HG03196 (cell line): Measurements from ENCODE around the gene NUDT5.

Experiments
- ATAC-seq: cut with Tn5 transposase; IDR thresholded peaks from one replicate; pipeline ENCODE4 v1.9.1; 2021; ENCODE audit not compliant: unreplicated experiment

The NUDT5 gene

DNA sequence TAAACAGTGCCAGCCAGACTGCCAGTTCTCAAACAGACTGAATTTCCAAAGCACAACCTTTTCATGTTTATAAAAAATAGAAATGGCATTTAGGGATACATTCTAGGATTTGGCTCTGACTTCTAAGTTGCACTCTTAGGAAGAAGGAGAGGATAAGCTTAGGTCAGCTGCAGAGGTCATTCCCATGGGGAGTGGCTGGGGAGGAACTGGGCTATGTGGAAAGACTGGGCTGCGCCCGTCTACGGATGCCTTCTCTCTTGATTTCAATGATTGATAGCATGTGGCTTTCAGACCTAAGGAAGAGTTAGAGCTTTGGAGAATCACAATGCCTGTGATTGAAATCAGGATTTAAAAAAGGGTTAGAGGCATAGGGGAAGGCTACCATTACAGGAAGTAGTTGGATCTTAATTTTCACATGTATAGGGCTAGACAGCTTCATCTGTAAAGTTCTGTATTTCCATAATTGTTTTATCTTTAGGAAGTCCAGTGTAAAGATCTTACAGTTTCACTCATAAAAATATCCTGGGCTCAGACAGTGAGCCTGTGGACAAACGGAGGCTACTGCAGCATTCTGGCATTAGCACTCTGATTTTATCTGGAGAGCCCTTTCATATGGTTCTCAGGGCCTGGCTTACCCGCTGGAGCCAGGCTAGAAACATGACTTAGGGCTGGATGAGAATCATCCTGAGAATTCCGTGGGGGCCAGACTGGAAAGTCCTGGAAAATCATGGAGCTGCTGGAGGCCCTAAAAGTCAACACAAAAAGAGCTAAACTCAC lies 29.5 kb downstream of the NUDT5 start:
- no peak for ATAC-seq

DNA sequence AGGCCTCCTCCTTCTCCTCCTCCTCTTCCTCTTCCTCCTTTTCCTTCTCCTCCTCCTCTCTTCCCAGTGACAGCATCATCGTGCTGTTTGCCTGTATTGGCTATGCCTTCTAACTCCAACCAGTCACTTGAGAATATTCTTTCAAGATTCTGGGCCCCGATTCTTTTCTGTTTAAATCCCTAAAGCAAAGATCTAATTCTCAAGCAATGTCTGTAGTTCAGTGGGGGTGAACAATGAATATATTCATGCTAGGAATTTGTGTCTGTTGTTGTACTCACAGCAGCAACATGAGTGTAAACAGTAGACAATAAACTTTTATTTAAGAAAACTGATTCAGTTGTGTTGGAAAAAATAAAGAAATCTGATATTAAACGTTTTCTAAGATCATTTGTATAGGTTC lies 30.7 kb downstream of the NUDT5 start:
- no peak for ATAC-seq

DNA sequence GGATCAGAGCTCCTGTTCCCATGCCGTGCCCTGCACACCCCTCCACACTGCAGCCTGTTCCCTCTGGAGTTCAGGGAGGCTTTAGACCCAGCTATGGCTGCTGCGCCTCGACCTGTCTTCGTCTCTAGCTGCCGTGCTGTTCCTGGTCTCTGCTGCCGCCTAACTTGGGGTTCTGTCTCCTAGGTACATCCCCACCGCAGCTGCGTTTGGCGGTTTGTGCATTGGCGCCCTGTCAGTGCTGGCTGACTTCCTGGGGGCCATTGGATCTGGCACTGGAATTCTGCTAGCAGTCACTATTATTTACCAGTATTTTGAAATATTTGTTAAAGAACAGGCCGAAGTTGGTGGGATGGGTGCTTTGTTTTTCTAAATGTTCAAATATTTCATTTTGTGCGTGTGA lies 31.6 kb downstream of the NUDT5 start:
- ATAC-seq, result no peak

DNA sequence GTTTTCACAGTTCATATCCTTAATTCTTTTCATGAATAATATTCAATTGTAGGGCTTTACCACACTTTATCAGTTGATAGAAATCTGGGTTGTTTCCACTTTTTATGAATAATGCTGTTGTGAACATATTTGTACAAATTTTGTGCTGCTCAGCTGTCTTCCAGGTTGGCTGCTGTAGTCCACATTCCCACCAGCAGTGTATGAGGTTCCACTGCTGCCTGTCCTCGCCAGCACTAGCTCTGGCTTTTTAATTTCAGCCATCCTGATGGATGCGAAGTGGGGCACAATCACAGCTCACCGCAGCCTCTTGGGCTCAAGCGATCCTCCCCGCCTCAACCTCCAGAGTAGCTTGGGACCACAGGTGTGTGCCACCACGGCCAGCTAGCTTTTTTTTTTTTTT lies 32.8 kb downstream of the NUDT5 start:
- no peak for ATAC-seq

DNA sequence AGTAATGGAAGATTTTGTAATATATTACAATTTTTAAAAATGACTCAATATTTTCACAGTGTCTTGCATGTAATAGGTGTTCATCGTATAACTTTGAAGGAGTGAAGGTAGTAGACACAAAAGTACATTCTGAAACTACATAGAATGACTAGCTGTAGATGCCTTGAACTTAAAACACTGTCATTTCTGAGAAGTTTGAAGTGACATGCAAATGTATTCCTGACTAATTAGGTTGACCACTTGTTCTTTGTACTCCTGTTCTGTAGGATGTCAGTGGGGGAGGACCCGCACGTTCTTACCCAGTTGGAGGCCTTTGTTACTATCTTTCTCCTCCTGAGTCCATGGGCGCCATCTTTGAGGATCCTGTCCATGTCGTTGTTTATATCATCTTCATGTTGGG lies 35.0 kb downstream of the NUDT5 start:
- ATAC-seq, result no peak

DNA sequence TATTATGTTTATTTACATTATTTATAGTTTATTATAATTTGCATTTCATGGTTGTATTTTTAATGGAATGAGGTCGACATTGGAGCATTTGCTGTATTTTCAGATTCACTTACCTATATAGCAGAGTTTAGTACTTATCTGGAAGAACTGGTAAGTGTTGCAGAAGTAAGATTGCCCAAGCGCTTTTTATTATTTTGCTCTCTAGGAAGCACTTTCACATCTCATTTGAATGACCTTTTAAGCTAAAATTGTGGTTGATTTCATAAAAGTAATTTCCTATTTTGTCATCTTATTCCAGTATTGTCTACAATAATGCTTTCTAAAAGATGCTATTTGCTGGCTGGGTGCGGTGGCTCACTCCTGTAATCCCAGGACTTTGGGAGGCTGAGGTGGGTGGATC lies 37.6 kb downstream of the NUDT5 start:
- ATAC-seq, result no peak

DNA sequence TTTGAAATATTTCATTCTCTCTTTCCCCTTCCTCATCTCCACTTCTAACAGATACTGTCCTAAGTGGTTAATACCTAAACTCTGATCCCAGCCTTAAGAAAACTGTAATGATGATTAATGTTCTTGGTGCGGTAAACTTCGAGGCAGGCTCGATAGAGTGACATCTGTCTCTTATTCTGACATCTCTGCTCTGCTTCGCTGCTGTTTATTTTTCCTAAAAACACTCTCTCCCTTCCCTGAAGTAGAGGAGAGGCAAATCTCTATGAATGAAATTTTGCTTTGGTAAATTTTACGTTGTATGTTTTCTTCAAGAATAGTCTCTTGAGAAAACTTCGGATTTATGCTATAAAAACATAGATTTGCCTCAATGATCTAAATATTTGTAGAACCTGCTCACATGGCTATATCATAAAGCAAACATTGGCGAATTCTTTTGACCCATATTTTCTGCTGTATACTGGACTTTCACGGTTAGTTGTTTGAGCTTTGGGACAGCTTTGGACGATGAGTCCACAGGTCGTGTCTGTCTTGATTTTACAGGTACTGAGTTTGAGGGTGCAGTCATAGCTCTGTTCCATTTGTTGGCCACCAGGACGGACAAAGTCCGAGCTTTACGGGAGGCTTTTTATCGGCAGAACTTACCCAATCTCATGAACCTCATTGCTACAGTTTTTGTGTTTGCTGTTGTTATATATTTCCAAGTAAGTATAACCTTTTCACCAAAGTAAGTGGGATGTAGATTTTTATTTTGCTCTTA lies 39.1 kb downstream of the NUDT5 start:
- ATAC-seq, result no peak

DNA sequence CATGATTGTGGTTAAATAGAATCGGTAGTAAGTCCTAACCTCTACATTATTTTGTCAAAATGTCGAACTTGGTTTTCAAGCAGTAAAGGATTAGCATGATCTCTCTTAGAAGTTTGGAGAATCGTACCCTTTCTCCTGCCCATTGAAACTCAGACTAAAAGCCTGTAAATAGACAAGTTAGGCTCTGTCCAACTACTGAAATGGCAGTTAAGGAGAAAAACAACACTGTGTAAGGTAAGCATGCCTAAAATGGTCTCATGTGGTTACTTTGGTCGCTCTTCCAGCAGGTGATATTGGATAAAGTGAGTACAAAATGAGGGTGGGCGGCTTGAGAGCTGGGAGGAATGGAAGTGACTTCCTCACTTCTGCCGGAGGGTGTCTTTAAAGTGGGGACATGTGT lies 41.2 kb downstream of the NUDT5 start:
- ATAC-seq, result no peak

DNA sequence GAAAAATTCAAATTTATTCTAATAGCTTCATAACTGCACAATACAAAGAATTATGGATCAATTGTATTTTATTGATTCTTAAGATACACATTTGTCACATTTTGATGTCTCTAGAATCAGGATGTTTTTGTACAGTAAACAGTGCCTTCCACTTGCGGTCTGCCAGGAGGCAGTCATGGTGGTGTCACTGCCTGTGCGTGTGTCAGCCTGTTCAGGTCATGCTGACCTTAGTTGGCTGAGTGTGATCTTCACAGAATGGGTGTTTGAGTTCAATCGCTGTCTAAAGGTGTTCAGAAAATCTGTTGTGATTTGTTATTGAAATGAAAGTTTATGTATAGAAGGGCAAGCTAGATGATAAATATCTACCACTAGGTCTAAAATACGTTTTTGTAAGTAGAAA lies 45.5 kb downstream of the NUDT5 start:
- no peak for ATAC-seq

DNA sequence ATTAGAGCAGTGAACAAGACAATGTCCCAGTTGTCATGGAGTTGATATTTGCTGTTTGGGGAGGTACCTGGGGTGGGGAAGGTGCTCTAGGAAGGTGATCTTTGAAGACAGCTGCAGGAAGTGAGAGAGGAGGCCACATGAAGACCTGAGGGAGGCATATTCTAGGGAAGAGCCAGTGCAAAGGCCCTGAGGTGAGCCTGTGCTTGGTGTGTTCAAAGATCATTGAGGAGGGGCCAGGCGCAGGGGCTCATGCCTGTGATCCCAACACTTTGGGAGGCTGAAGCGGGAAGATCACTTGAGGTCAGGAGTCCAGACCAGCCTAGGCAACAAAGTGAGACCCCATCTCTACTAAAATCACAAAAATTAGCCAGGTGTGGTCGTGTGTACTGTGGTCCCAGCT lies 51.2 kb downstream of the NUDT5 start:
- ATAC-seq, result no peak

DNA sequence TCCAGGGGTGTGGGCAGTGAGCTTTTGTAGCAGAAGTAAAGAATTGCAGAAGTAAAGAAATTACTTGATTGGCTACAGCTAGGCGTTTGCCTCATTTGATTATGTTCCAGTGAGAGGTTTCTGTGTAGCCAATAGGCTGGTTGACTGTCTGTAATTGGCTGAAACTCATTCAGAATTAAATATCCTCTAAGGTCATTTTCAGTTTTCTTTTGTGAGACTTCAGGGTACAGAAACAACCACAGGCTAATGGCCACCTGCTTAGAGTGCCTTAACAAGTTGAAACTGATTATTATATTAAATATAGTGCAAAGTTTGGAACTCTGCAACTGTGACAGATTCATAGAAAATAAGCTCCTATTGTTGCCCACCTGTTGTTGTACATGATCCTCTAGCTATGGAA lies 55.7 kb downstream of the NUDT5 start:
- ATAC-seq, result no peak

DNA sequence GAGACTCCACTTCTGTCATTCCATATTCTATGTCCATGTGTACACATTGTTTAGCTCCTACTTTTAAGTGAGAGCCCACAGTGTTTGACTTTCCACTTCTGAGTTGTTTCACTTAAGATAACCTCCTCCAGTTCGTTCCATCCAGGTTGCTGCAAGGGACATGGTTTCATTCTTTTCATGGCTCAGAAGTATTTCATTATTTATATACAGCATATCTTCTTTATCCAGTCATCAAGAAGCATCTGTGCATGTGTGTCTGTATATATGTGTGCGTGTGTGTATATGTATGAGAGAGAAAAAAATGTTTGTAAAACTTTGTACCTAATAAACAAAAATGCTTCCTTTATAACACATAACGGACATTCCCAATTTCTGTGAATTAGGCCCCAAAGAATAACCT lies 60.1 kb downstream of the NUDT5 start:
- ATAC-seq, result no peak

DNA sequence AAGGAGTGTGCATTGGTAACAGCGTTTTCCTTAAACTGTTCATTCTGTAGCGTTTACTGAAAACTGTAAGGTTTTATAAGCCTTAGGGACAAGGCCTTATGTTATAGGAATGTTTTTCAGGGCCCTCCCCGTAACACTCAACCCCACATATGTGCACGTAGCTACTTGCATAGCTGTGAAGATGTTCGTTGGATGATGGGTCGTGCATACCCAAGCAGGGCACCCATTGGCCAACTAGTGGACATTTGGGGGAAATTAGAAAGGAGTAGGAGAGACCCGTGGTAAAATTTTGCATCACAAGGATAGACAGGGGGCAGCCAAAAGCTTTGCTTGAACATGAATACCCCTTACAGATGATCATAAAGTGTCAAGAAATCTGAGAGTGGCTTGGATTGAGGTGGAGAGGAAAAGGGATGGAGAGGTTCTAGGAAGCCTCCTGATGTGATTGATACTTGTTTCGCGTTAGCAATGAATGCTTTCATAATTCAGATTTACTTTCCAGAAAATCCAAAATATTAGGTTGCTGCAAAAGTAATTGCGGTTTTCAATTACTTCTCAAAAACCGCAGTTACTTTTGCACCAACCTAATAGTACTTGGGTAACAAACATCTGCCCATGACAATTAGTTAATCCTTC lies 65.3 kb downstream of the NUDT5 start:
- ATAC-seq, result peak; percentile 44

DNA sequence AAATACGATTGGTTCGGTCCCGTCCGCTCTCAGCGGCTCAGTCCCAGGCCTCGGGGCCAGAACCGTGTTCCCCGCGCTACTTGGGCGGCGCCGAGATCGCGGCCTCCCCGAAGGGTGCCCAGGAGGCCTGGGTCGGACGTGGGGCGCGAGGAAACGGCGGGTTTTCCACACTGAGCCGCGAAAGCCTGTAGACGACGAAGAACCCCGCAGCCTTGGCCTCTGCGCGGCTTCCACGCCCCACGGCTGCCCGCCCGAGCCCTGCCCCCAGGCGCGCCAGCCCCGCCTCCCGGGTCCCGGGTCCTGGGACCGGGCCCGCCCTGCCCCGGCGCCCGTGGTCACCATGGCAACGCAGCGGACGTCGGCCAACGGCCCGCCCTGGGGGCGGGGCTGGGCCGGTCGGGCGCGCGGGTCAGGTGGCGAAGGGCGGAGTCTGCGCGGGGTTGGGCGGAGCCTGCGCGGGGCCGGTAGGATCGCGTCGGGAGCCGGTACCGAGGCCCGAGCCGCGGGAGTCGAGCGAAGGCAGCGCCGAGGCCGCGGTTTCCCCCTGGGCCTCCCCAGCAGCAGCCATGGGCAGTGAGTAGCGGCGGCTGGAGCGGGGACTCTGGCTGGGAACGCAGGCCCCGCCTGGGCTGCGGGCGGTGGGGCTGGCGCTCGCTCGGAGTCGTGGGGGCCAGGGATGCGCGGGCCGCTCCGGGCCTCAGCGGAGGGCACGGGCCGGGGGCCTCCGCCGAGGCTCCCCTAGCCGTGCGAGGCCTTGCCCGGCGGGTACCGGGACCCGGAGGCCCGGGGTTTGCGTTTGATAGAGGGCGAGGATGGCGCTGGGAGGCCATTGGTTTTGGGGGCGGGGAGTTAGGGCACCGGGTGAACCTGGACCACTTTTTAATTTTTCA lies 66.2 kb downstream of the NUDT5 start, which contains the start of gene SEC61A2:
TSS of gene SEC61A2 (plus strand) at position 456 of the 890 bp plus-strand sequence. CDS start at position 567, 111 bp downstream.
- ATAC-seq, result peak; percentile 91

DNA sequence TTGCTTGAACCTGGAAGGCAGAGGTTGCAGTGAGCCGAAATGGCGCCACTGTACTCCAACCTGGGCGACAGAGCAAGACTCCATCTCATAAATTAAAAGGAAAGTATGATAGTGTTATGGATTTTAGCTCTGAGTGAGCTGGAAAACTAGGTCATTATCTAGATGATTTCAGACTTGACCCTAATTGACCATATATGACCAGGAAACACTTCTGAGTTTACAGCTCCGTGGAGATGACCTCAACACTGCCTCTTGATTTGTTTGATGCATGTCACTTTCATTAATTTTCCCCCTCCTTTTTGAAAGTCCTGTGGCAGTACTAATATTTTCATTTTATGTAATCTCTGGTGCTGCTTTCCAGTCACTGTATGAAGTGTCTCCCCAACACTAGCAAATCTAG lies 74.0 kb downstream of the NUDT5 start:
- peak; percentile 26 for ATAC-seq
